NCI-H2107 treated with DMSO at 0.1 percent for 48 hours (cell line): ENCODE measurements around the gene RRM1.
"Not testable (repeated sequence)": the region's sequence is repeated elsewhere in the genome, so short reads cannot be mapped to it uniquely, and the experiment has no call there.

Experiments used
- DNase-seq: peaks from one replicate; lab custom pipeline; 2025; ENCODE audit not compliant: unreplicated experiment; lab: John Stamatoyannopoulos, UW

The RRM1 gene

DNA sequence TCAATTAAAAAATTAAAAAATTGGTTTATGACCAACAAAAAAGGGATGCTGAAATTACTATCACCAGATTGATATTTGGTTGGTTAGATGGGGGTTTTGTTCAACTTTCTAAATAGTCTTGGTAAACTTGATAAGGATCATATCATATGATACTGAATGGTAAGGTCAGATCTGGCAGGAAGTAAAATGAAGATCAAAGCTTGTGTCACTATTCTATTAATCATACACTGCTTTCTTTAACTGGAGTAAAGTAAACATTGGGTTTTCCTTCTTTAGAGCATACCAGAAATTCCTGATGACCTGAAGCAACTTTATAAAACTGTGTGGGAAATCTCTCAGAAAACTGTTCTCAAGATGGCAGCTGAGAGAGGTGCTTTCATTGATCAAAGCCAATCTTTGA, 40.2 kb downstream of the RRM1 start:
- no peak for DNase-seq

DNA sequence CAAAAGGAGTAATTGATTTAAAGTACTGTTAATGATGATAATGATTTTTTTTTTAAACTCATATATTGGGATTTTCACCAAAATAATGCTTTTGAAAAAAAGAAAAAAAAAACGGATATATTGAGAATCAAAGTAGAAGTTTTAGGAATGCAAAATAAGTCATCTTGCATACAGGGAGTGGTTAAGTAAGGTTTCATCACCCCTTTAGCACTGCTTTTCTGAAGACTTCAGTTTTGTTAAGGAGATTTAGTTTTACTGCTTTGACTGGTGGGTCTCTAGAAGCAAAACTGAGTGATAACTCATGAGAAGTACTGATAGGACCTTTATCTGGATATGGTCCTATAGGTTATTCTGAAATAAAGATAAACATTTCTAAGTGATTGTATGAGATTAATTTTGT, 43.9 kb downstream of the RRM1 start:
- DNase-seq, result no peak

DNA sequence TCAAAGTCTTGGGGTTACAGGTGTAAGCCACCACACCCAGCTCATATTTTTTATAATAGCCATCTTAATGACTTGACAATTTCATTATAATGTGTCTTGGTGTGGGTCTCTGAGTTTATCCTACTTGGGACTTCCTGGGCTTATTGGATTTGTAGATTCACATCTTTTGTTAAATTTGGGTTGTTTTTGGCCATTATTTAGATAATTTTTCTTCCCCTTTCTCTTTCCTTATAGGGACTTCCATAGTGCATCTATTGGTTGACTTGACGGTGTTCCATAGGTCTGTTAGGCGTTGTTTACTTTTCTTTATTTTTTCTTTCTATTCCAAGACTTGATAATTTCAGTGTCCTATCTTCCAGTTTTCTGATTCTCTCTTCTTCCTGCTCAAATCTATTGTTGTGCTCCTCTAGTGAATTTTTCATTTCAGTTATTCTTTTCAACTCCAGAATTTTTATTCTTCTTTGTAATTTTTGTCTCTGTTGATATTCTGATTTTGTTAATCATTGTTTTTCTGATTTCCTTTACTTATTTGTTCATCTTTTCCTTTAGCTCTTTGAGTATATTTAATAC, 45.6 kb downstream of the RRM1 start:
- no peak for DNase-seq

DNA sequence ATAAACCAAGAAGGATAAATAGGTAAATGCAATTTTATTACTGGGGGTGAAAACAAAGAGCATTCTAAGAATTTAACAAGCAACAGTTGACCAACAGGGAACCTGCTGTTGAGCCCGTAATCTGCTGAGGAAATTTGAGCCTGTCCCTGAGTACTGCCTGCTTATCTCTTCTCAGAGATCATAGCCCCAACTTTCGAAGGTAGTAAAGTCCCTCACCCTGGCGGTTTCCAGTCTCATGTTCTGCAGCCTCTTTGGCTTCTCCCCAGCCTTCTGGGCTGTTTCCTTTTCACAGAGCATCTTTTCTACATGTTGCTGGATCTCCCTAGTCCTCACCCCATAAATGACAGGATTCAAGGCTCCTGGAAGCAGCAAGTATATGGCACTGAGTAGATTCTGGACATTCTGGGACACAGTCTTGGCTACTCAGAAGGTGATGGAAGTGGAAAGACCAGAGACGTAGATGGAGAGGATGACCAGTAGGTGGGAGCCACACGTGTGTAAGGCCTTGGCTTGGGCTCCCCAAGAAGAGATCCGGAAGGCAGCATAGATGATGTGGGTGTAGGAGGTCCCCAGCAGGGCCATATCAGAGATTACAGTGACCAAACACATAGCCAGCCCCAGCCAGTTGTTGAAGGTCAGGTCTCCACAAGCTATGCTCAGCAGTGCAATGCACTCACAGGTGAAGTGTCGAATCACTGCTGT, 51.6 kb downstream of the RRM1 start:
- DNase-seq, result no peak

DNA sequence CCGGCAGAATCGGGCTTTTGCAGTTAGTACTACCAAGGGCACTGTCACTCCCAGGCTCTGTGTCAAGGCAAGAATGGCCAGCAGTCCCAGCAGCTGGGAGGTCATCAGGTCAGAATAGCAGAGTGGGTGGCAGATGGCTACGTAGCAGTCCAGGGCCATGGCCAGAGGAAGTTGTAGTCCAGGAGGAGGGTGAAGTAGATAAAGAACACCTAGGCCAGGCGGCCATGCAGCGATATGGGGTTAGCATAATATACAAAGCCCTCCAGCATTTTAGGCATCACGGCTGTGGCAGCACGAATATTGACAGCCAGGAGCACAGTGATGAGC, 52.1 kb downstream of the RRM1 start:
- DNase-seq, result no peak

DNA sequence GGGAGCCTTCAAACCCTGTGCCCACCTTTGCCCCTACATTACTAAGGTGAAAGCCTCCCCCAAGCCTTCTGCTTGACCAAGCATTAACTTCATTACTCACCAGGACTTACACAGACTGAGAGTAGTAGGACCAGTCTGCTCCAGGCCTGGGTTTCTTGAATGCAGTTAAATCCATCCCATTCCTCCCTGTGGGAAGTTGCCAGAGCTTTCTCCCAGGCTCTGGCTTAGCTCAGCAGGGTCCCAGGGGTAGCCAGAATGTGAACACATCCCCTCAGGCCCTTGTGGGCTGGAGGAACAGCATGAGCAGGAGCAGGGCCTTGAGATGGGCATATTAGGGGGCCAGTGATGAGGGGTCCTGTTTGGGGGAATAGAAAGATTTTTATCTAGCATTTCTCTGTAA, 59.9 kb downstream of the RRM1 start:
- DNase-seq, result no peak

DNA sequence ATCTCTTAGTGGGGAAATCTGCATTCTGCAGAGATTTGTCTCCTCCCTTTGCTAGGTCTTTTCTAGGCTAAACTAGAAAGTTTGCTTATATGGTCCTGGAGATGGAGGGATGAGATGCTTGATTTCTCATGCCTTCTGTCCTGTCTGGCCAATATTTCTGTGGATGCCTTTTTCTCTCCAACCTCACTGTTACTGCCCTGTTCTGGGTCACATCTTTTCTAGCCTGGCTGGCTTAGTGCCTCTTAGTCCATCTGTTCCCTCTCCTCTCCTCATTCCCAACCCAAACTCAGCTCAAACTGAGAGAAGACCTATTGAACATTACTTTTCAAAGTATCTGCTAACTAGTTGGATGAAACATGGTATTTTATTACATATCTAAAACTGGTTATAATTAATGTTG, 62.0 kb downstream of the RRM1 start:
- no peak for DNase-seq

DNA sequence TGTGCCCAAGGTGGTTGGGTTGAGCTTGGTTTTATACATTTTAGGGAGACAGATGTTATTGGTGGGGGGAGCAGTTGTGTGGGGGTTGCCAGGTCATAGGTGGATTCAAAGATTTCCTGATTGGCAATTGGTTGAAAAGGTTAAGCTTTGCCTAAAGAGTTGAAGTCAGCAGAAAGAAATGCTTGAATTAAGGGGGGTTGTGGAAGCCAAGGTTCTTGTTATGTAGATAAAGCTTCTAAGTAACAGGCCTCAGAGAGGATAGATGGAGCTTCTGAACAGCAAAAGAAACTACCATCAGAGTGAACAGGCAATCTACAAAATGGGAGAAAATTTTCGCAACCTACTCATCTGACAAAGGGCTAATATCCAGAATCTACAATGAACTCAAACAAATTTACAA, 64.2 kb downstream of the RRM1 start:
- not testable (repeated sequence) for DNase-seq

DNA sequence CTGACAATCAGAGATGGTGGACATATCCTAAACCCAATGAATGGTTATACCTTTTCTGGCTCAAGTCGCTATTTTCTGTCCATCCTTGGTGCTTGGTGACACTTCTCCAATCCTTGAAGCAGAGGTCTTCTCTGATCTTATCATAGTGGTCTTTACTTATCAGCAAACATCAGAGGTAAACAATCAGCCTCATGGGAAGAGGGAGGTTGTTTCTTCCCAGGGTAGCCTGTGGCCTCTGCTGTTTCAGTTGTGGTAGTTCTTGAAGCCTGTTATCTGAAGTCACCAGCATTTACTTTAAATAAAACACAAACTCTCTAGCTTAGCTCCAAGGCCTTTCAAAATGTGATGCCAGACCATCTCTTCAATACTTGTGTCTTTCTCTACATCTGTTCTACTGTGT, 66.7 kb downstream of the RRM1 start:
- no peak for DNase-seq

DNA sequence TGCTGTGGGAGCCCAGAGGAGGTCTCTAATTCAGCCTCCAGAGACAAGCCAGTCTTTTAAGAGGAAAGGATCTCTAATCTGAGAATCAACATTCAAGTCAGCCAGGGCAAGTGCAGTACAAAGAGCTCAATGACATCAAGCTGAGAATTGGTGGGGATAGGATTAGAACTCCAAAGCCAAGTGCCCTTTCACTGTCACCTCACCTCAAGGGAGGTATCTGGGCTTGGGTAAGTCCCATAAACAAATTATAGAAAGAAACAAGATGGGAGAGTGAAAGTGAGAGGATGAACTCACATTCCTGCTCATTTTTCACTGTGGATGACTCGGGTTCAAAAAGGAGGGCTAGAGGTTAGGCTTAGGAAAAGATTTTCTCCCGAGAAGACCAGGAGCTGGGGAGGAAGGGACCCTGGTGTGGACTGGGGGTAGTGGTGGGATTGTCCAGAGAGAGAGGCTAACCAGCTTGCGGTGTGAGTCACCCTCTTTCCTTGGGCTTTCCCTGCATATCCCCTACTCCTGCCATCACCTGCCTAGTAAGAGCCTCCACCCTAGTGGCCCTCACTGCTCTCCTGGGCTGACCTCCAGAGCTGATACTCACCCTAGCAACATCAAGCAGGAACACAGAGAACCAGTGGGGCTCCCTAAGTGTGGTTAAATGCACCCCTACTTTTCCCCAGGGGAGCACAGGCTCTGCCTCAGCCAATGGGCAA, 70.4 kb downstream of the RRM1 start:
- no peak for DNase-seq

DNA sequence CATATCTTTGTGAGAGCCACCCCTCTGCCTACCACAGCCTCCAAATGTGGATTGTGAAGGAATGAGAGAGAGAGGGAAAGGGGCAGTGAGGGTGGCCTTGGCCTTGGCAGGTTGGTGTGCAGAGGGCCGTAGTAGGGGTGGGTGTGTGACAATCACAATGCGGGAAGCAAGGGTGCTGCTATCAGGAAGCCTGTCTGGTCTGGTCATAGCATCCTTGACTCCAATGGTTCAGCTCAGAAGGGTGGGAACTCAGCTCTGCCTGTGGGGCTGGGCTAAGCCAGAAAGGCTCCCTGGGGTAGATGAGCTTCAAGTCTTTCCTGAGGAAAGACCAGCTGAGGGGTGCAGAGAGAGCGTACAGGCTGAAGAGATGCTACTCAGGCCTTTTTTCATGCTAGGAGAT, 72.7 kb downstream of the RRM1 start:
- DNase-seq, result no peak

DNA sequence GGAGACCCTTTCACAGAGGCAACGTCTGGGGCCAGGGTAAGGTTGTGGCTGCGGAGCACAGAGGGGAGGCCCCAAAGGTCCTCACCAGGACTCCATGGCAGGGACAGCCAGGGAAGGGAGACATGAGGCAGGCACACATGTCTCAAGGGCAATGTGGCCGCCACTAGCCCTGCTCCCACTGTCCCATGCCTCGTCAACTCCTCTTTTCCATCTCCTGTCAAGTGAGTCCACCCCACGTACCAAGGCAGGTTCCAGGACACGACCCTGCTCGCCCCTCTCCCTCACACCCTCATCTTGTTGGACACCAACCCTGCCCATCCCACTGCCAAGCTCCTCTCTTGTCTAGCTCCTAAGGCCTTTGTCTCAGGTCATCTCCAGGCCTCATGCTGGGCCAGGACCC, 73.2 kb downstream of the RRM1 start:
- no peak for DNase-seq

DNA sequence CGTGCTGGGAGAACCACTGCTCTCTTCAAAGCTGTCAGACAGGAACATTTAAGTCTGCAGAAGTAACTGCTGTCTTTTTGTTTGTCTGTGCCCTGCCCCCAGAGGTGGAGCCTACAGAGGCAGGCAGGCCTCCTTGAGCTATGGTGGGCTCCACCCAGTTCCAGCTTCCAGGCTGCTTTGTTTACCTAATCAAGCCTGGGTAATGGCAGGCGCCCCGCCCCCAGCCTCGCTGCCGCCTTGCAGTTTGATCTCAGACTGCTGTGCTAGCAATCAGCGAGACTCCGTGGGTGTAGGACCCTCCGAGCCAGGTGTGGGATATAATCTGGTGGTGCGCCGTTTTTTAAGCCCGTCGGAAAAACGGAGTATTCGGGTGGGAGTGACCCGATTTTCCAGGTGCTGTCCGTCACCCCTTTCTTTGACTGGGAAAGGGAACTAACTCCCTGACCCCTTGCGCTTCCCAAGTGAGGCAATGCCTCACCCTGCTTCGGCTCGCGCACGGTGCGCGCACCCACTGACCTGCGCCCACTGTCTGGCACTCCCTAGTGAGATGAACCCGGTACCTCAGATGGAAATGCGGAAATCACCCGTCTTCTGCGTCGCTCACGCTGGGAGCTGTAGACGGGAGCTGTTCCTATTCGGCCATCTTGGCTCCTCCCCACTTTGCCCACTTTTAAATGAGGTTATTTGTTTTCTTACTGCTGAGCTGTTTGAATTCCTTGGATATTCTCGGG, 81.2 kb downstream of the RRM1 start:
- not testable (repeated sequence) for DNase-seq

DNA sequence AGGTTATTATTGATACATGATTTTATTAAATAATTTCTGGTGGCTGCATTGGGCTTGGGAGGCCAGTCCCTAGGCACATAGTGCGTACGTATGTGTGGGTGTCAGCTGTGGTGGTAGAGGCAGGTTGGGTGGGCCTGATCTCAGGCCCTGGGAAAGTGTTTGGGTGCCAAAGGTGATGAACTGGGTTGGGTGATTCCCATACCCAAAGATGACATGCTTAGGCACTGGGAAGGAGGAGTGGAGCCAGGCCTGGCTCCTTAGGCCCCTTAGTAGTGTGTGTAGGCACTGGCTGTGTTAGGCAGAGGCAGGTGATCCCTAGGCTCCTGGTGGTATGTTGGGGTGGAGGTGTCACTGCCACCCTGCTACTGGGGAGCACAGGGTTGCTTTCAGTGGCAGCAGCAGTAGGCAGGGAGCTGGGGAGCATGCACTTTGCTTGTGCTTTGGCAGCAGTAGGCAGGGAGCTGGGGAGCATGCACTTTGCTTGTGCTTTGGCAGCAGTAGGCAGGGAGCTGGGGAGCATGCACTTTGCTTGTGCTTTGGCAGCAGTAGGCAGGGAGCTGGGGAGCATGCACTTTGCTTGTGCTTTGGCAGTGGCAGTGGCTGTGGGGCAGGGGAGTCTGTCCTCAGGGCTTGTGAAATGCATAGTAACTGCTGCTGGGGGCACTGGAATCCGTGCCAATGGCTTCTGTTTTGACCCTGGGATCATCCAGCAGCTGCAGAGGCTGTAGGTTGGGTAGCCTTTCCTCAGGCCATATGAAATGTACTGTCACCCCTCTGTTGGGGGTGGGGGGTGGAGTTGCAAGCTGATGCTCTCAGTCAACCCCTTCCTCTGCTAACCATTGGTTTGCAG, 84.4 kb downstream of the RRM1 start:
- no peak for DNase-seq

DNA sequence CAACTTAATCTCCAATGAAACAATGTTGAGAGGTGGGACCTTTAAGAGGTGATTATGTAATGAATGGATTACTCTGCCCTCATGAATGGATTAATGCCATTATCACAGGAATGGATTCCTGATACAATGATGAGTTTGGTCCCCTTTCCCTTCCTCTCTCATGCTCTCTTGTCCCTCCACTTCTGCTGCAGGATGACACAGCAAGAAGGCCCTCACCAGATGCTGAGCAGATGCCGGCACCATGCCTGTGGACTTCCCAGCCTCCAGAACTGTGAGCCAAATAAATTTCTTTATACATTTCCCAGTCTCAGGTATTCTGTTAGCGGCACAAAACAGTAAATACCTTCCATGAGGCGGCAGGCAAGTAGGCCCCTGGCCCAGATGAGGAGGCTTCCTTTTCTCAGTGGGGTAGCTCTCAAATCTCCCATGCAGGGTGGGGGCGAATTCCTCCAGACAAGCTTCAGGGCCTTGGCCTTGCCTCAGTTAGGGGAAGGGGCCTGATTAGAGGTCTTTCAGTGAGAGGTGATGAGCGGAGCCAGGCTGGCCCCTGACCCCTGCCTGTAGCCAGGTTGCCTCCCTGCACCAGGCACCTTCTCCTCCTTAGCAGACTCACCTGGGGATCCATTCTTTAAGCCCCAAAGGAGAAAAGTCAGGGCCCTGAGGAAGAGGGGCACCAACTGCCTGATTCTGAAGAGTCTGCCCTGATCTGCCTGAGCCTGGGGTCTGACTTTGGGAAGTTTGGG, 86.0 kb downstream of the RRM1 start:
- no peak for DNase-seq

DNA sequence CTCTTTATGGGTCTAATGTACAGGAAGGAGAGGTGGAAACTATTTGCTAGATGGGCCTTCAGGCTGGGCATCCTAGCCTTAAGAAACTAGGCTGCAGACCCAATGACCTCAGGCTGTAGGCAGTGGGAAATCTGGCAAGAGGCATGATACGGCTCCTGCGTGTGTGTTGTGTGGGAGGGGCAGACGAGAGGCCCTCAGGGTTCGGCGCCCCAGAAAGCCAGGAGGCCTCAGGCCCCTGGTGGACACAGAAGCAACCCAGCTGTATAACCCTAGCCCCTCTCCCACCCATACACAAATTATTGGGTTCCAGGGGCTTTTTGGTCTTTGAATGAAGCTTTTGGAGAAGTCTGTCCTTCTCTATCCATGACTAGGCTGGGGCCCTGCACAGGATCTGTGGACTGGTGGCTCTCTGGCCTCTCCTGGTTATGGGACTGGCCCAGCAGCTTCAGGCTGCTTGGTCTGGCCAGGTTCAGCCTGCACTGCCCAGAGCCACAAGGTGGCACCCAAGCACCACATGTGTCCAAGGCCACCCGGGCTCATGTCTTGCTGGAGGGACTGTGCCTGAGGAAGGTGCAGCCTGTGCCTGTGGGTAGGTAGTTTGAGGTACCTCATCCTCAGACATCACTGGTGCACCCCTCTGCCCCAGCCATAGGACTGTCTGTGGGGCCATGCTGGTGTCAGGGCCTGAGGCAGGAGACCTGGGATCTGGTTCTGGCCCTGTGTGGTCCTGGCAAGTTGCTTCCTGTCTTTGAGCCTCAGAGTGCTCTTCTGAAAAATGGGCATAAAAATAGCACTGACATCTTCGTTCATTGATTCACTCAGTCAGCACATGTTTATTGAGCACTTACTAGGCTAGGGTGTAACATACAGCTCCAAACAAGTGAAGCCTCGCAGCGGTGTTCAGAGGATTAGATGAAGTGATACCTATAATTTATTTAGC, 87.5 kb downstream of the RRM1 start:
- DNase-seq, result no peak

DNA sequence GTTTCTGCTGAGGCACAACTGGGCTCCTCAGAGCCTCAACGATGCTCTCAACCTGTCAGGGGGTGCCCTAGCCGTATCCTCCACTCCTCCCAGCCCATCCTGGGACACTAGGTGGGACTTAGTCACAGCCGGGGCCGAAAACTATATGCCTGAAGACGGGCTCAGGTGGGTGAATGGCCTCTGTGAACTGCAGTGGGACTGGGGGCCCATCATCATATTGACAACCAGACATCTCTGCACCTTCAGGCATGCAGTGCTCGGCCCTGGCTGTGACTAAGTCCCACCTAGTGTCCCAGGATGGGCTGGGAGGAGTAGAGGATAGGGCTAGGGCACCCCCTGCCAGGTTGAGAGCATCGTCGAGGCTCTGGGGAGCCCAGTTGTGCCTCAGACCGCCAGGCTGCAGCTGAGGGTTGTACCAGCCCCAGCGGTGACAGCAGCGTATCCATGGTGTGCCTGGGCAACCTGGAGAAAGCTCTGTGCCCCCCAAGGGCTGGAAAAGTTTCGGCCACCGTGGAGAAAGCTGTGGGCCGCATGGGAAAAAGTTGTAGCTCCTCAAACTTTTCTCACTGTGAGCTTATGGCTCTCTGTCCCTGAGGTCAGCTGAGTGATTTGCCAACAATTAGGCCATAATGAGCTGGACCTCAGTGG, 88.9 kb downstream of the RRM1 start:
- DNase-seq, result no peak

DNA sequence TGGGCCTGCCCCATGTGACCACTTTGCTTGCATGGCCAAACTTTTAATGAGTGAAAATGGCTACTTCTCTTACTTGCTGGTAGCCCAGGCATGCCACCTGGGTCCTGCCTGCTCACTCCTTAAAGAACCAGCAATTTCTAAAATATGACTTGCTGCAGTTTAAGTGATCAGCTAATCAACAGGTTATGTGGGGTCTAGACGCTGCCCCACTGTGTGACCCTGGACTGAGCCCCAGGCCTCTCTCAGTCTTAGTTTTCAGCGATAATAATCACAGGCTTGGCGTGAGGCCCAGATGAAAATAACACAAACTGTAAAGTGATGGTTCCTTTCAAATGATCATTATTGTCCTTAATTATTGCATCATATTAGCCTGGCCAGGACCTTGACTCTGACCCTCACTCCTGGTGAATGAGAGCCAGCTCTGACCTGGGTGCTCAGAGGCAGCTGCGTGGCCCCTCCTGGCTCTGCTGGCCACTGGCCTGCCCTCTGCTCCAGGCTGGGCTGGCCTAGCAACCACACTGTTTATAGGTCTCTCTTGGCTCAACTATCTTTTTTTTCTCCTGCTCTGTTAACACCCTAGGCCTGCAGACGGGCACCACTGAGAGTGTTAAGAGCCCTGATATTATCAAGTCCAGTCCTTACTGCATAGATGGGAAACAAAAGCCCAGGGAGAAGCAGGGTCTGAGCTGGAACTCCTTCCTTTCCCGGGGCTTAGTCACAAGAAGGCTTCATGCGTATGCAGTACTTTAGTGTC, 89.7 kb downstream of the RRM1 start:
- no peak for DNase-seq
